RPMI7951 (cell line): ENCODE results near the gene NUP93. TPM values are rescaled to one million over a fixed set of nuclear protein-coding genes. Genes with fewer than 3 reads are reported as not detected.

Experiments
- DNase-seq: peaks from one replicate; pipeline ENCODE4 v3.0.0-alpha.2; 2012; ENCODE audit warnings: low read depth
- total RNA-seq: library from RNA; depleted of rRNA; stranded (reverse); fragments of >200 nt; shearing (Covaris generic); gene quantifications from 2 replicates; pipeline ENCODE4 v1.2.3, GENCODE V29; 2014

NUP93 gene
- total RNA-seq, 1 experiment from 2014 or later: 113 TPM

- peak; percentile 95 for DNase-seq
Observed at GRCh38 chr16:56743840-56744239, 13.9 kb downstream of the NUP93 start.

- no peak for DNase-seq
Observed at GRCh38 chr16:56744996-56745640, 15.2 kb downstream of the NUP93 start.

- no peak for DNase-seq
Observed at GRCh38 chr16:56747486-56748045, 17.6 kb downstream of the NUP93 start.

GRCh38 chr16:56748191-56748590 lies 18.3 kb downstream of the NUP93 start:
- no peak for DNase-seq

GRCh38 chr16:56748826-56749225 lies 18.9 kb downstream of the NUP93 start:
- DNase-seq: no peak

- DNase-seq: no peak
Observed at GRCh38 chr16:56749672-56750491, 20.0 kb downstream of the NUP93 start.

- no peak for DNase-seq
Observed at GRCh38 chr16:56753410-56753809, 23.5 kb downstream of the NUP93 start.

GRCh38 chr16:56755038-56755437 lies 25.1 kb downstream of the NUP93 start:
- DNase-seq: no peak

GRCh38 chr16:56758432-56758831 lies 28.5 kb downstream of the NUP93 start:
- no peak for DNase-seq

GRCh38 chr16:56758930-56759329 lies 29.0 kb downstream of the NUP93 start:
- DNase-seq: no peak

- no peak for DNase-seq
Observed at GRCh38 chr16:56763291-56763916, 33.5 kb downstream of the NUP93 start.

- DNase-seq: no peak
Observed at GRCh38 chr16:56764835-56765234, 34.9 kb downstream of the NUP93 start.

GRCh38 chr16:56765949-56766348 lies 36.0 kb downstream of the NUP93 start:
- no peak for DNase-seq

GRCh38 chr16:56767024-56767423 lies 37.1 kb downstream of the NUP93 start:
- no peak for DNase-seq

- no peak for DNase-seq
Observed at GRCh38 chr16:56769677-56770076, 39.7 kb downstream of the NUP93 start.

GRCh38 chr16:56771558-56772279 lies 41.8 kb downstream of the NUP93 start:
- DNase-seq: no peak

GRCh38 chr16:56773532-56773931 lies 43.6 kb downstream of the NUP93 start:
- DNase-seq: no peak

- no peak for DNase-seq
Observed at GRCh38 chr16:56774016-56774680, 44.2 kb downstream of the NUP93 start.

- no peak for DNase-seq
Observed at GRCh38 chr16:56775162-56775561, 45.2 kb downstream of the NUP93 start.

GRCh38 chr16:56776562-56776961 lies 46.6 kb downstream of the NUP93 start:
- DNase-seq: no peak

GRCh38 chr16:56777001-56777400 lies 47.1 kb downstream of the NUP93 start:
- no peak for DNase-seq
